HepG2 (cell line): Measurements from ENCODE around the gene CALN1. TPM values are rescaled to one million over a fixed set of nuclear protein-coding genes. Genes with fewer than 3 reads are reported as not detected.

Source experiments
- ATF5 ChIP-seq: sonication (generic); formaldehyde crosslinking; IDR thresholded peaks from 2 replicates; pipeline ENCODE4 v1.4.0; 2020; ENCODE audit warnings: mild to moderate bottlenecking, low read depth, missing genetic modification reagents
- EP300 ChIP-seq, 3 experiments: sonication (generic) in 1 of 3; formaldehyde crosslinking in 1 of 3; IDR thresholded peaks; 2 replicates each; pipeline versions ENCODE4 v1.5.1 to v1.6.1; 2011 to 2020; ENCODE audit warnings: low read depth in 2 of 3, low read length in 2 of 3, borderline replicate concordance in 1 of 3, improper control_type of control experiment in 1 of 3, mild to moderate bottlenecking in 1 of 3, missing genetic modification reagents in 1 of 3, moderate library complexity in 1 of 3
- ETV6 ChIP-seq: sonication (generic); formaldehyde crosslinking; conservative IDR thresholded peaks from 2 replicates; pipeline ENCODE4 v1.4.0; 2020; ENCODE audit warnings: missing genetic modification reagents
- IRF2 ChIP-seq: IDR thresholded peaks from 2 replicates; pipeline ENCODE4 v1.6.1; 2018; ENCODE audit warnings: missing genetic modification reagents, missing compliant biosample characterization
- LCORL ChIP-seq, 2 experiments: fragments of 450-650 bp in 1 of 2; sonication (generic) in 1 of 2; formaldehyde crosslinking in 1 of 2; IDR thresholded peaks; 2 replicates each; pipeline versions ENCODE4 v1.5.0 to v1.6.1; 2017 to 2020; ENCODE audit warnings: antibody characterized with exemption in 1 of 2, missing genetic modification reagents in 1 of 2
- MED1 ChIP-seq: sonication (generic); formaldehyde crosslinking; IDR thresholded peaks from 2 replicates; pipeline ENCODE4 v1.4.0; 2020; ENCODE audit warnings: missing genetic modification reagents
- TCF7L2 ChIP-seq: IDR thresholded peaks from 2 replicates; pipeline ENCODE4 v1.6.1; 2011; ENCODE audit warnings: mild to moderate bottlenecking, low read depth, low read length, moderate library complexity
- YEATS2 ChIP-seq: sonication (generic); formaldehyde crosslinking; IDR thresholded peaks from 2 replicates; pipeline ENCODE4 v1.4.0; 2020; ENCODE audit warnings: missing genetic modification reagents, borderline replicate concordance
- ZNF503 ChIP-seq: sonication (generic); formaldehyde crosslinking; IDR thresholded peaks from 2 replicates; pipeline ENCODE4 v1.4.0; 2020; ENCODE audit warnings: missing genetic modification reagents
- ZNF567 ChIP-seq: sonication (generic); formaldehyde crosslinking; IDR thresholded peaks from 2 replicates; pipeline ENCODE4 v1.8.1; 2023; ENCODE audit warnings: mild to moderate bottlenecking, missing genetic modification reagents, borderline replicate concordance
- ZNF792 ChIP-seq: IDR thresholded peaks from 2 replicates; pipeline ENCODE4 v1.6.1; 2016
- polyA plus RNA-seq, 8 experiments: library from polyadenylated mRNA; depleted of rRNA in 3 of 8; stranded (reverse) in 7 of 8; unstranded in 1 of 8; fragments of >200 nt; fragmentation: Illumina TruSeq in 4 of 8; extraction: Trizol in 4 of 8; gene quantifications; 2 replicates each; pipeline versions ENCODE4 v1.2.1 to v1.2.3, GENCODE V29; 2011 to 2016; ENCODE audit warnings: low read depth in 4 of 8, missing spikeins in 1 of 8, mixed read lengths in 1 of 8; ENCODE audit not compliant: insufficient read depth in 1 of 8
- total RNA-seq, 5 experiments: library from RNA; depleted of rRNA; stranded (reverse); fragments of >200 nt; fragmentation: Illumina TruSeq; extraction: Trizol; gene quantifications; 2 replicates each; pipeline ENCODE4 v1.2.3, GENCODE V29; 2016; ENCODE audit warnings: low read depth in 1 of 5
- TF ChIP-seq, protein P1 (sequence below): sonication (generic); formaldehyde crosslinking; IDR thresholded peaks from 2 replicates; pipeline ENCODE4 v1.4.0; 2020; ENCODE audit warnings: missing genetic modification reagents
- TF ChIP-seq, protein P2 (sequence below): sonication (generic); formaldehyde crosslinking; IDR thresholded peaks from 2 replicates; pipeline ENCODE4 v1.5.1; 2020; ENCODE audit warnings: mild to moderate bottlenecking, missing genetic modification reagents, borderline replicate concordance
- TF ChIP-seq, protein P3 (sequence below): sonication (generic); formaldehyde crosslinking; IDR thresholded peaks from 2 replicates; pipeline ENCODE4 v1.4.0; 2020; ENCODE audit warnings: missing genetic modification reagents, borderline replicate concordance

Gene CALN1
- total and polyA plus RNA-seq, 2 of the 13 experiments (the other 11 are each of a cell fraction or from before 2014, with no cell fraction given): not detected

DNA sequence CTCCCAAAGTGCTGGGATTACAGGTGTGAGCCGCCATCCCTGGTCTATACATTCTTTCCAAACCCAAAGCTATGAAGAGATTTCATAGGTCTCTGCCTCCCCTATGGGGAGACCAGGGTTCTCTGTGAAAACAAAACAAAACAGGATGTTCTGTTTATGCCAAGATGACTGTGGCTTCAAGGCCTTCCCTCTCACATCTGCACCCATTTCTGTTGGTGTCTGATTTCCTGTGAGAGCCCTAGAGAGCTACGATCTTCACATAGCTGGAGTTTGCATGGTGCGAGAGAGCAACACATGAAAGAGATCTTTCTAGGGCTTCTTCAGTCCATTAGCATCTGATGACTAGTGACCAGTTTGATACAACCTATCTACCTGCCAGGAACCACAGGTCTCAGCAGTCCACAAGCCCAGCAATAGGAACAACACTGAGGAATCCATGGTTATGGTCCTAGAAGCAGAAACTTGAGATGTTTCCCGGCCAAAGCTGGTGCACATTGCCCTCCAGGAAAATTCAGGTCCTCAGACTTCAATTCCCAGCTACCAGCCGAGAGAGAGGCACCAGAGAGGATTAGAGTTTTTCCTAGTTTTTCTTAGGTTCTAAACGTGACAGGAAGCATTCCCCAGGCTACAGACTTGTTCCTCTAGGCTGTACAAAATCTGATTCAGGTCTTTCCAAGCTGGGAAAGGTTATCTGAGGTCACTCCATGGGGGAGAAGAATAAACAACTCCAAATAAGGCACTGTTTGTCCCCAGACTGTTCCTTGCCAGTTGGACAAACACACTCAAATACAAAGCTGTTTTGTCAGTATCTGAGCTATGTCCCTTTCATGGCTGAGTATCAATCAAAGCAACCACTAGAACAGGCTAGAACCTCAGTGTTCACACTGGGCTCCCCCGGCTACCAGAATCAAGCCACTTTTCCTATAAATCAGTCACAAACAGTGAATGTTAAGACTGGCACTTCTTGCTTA, 259.7 kb downstream of the CALN1 start (continued):
- TF ChIP-seq EP300 (IDR thresholded peaks at IDR 0.05; ENCODE audit: low read depth in 2 of 2, low read length in 2 of 2) (peak in 1 of 2 experiments; percentile 61; a peak in 1 of 4 replicates), EP300 (CRISPR knock-in tag; IDR thresholded peaks at IDR 0.05; ENCODE audit: borderline replicate concordance) (no peak), LCORL (IDR thresholded peaks at IDR 0.05) (no peak), LCORL (CRISPR knock-in tag; IDR thresholded peaks at IDR 0.05) (peak; percentile 44; the same call in 1 of the 2 replicates), ETV6 (CRISPR knock-in tag) (no peak), TCF7L2 (no peak), ZNF567 (0 out of 2 replicates have a peak, but pooled peaks have one; percentile 51), ZNF503 (peak; percentile 42; the same call in 1 of the 2 replicates), YEATS2 (CRISPR knock-in tag) (no peak), ATF5 (CRISPR knock-in tag) (no peak), MED1 (peak; percentile 37; the same call in 1 of the 2 replicates), ZNF792 (0 out of 2 replicates have a peak, but pooled peaks have one; percentile 40), IRF2 (CRISPR knock-in tag) (no peak)
- TF ChIP-seq, protein P1, sequence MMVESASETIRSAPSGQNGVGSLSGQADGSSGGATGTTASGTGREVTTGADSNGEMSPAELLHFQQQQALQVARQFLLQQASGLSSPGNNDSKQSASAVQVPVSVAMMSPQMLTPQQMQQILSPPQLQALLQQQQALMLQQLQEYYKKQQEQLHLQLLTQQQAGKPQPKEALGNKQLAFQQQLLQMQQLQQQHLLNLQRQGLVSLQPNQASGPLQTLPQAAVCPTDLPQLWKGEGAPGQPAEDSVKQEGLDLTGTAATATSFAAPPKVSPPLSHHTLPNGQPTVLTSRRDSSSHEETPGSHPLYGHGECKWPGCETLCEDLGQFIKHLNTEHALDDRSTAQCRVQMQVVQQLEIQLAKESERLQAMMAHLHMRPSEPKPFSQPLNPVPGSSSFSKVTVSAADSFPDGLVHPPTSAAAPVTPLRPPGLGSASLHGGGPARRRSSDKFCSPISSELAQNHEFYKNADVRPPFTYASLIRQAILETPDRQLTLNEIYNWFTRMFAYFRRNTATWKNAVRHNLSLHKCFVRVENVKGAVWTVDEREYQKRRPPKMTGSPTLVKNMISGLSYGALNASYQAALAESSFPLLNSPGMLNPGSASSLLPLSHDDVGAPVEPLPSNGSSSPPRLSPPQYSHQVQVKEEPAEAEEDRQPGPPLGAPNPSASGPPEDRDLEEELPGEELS (CRISPR knock-in tag): peak; percentile 58; the same call in 1 of the 2 replicates
- TF ChIP-seq, protein P2, sequence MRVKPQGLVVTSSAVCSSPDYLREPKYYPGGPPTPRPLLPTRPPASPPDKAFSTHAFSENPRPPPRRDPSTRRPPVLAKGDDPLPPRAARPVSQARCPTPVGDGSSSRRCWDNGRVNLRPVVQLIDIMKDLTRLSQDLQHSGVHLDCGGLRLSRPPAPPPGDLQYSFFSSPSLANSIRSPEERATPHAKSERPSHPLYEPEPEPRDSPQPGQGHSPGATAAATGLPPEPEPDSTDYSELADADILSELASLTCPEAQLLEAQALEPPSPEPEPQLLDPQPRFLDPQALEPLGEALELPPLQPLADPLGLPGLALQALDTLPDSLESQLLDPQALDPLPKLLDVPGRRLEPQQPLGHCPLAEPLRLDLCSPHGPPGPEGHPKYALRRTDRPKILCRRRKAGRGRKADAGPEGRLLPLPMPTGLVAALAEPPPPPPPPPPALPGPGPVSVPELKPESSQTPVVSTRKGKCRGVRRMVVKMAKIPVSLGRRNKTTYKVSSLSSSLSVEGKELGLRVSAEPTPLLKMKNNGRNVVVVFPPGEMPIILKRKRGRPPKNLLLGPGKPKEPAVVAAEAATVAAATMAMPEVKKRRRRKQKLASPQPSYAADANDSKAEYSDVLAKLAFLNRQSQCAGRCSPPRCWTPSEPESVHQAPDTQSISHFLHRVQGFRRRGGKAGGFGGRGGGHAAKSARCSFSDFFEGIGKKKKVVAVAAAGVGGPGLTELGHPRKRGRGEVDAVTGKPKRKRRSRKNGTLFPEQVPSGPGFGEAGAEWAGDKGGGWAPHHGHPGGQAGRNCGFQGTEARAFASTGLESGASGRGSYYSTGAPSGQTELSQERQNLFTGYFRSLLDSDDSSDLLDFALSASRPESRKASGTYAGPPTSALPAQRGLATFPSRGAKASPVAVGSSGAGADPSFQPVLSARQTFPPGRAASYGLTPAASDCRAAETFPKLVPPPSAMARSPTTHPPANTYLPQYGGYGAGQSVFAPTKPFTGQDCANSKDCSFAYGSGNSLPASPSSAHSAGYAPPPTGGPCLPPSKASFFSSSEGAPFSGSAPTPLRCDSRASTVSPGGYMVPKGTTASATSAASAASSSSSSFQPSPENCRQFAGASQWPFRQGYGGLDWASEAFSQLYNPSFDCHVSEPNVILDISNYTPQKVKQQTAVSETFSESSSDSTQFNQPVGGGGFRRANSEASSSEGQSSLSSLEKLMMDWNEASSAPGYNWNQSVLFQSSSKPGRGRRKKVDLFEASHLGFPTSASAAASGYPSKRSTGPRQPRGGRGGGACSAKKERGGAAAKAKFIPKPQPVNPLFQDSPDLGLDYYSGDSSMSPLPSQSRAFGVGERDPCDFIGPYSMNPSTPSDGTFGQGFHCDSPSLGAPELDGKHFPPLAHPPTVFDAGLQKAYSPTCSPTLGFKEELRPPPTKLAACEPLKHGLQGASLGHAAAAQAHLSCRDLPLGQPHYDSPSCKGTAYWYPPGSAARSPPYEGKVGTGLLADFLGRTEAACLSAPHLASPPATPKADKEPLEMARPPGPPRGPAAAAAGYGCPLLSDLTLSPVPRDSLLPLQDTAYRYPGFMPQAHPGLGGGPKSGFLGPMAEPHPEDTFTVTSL (CRISPR knock-in tag): peak; percentile 27; the same call in 1 of the 2 replicates
- TF ChIP-seq, protein P3, sequence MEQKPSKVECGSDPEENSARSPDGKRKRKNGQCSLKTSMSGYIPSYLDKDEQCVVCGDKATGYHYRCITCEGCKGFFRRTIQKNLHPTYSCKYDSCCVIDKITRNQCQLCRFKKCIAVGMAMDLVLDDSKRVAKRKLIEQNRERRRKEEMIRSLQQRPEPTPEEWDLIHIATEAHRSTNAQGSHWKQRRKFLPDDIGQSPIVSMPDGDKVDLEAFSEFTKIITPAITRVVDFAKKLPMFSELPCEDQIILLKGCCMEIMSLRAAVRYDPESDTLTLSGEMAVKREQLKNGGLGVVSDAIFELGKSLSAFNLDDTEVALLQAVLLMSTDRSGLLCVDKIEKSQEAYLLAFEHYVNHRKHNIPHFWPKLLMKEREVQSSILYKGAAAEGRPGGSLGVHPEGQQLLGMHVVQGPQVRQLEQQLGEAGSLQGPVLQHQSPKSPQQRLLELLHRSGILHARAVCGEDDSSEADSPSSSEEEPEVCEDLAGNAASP (CRISPR knock-in tag): peak; percentile 96
